Cardiac muscle cell (in vitro differentiated cells and primary cell): ENCODE results near the gene C1GALT1. TPM values are rescaled to one million over a fixed set of nuclear protein-coding genes. Genes with fewer than 3 reads are reported as not detected.

Experiments used
- DNase-seq, 2 donors: peaks; one replicate each; pipeline versions ENCODE4 v3.0.0 to v3.0.0-alpha.2; 2010 to 2017; ENCODE audit warnings: low read depth in 1 of 2, low spot score in 1 of 2
- H3K27ac ChIP-seq: fragments of 200-600 bp; sonication (generic); 2 replicates; pipeline ENCODE4 v1.5.1; 2016
- H3K27me3 ChIP-seq: fragments of 200-600 bp; sonication (generic); 2 replicates; pipeline ENCODE4 v1.6.0; 2016; ENCODE audit warnings: control low read depth
- H3K36me3 ChIP-seq: fragments of 200-600 bp; sonication (generic); 2 replicates; pipeline ENCODE4 v1.5.1; 2016; ENCODE audit warnings: control low read depth
- H3K4me1 ChIP-seq: fragments of 200-600 bp; sonication (generic); 2 replicates; pipeline ENCODE4 v1.8.1; 2017; ENCODE audit warnings: low read depth, mild to moderate bottlenecking, mixed run types
- H3K4me3 ChIP-seq: fragments of 200-600 bp; sonication (generic); 2 replicates; pipeline ENCODE4 v1.5.1; 2016; ENCODE audit warnings: mild to moderate bottlenecking
- H3K9me3 ChIP-seq: fragments of 200-600 bp; sonication (generic); 2 replicates; pipeline ENCODE4 v1.5.1; 2017; ENCODE audit warnings: low read depth, mild to moderate bottlenecking, control low read depth
- CTCF ChIP-seq: IDR thresholded peaks from 2 replicates; pipeline ENCODE4 v1.5.1; 2012; ENCODE audit warnings: low read depth, mild to moderate bottlenecking, low read length
- polyA plus RNA-seq: library from polyadenylated mRNA; unstranded; fragments of >200 nt; fragmentation: Nextera tagmentation; extraction: Ambion mirVana; gene quantifications from 2 replicates; pipeline ENCODE4 v1.2.1, GENCODE V29; 2016
- total RNA-seq: library from RNA; depleted of rRNA; stranded (reverse); fragments of >200 nt; gene quantifications from 2 replicates; pipeline ENCODE4 v1.2.3, GENCODE V29; 2016

C1GALT1 gene
- total and polyA plus RNA-seq, 2 experiments from 2014 or later = 21.9 to 28.6 TPM

DNA sequence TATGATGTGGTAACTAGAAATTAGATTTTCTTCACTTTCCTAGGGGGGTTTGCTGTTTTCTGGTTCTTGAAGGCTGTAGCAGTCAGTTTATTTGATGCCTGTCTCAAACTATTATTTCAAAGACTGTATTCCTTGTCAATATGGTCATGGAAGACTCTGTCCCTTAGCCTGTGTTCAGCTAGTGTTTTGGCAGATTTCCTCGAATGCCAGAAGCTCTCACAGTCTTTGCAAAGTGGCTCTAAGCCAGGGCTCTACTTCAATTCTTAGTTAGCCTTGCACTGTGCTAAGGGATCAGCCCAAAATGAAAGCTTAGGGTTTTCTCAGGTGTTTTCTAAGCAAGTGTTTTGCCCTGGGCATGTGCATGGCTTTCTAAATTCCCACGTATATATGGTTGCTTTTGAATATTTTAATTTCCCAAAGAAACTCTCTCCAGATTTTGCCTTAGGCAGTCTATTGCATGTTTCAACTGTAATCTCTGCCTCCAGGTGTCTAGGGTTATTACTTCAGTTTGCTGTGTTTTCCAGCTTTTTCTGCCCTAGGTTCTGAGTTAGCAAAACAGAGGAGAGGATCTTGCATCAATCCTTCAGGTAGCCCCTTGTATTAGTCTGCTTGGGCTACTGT is 7.2 kb upstream of the C1GALT1 start:
- H3K36me3 ChIP-seq = no peaks in the 10 kb centered on the region
- H3K4me3 ChIP-seq = no peak overlapping the region
- H3K9me3 ChIP-seq = no peaks in the 10 kb centered on the region
- H3K27me3 ChIP-seq = no peaks in the 10 kb centered on the region
- no peaks in the 10 kb centered on the region for H3K4me1 ChIP-seq
- no peak for DNase-seq
- H3K27ac ChIP-seq = no peak overlapping the region
- TF ChIP-seq CTCF = no peak

- Histone ChIP-seq H3K27ac (no peak overlapping the region), H3K27me3 (no peaks in the 10 kb centered on the region), H3K36me3 (no peaks in the 10 kb centered on the region), H3K4me3 (no peak overlapping the region), H3K9me3 (no peaks in the 10 kb centered on the region), H3K4me1 (no peaks in the 10 kb centered on the region)
- DNase-seq = peak in 1 of 2 donors; percentile 78
- TF ChIP-seq CTCF = no peak
Observed at GRCh38 chr7:7176406-7177043, 5.8 kb upstream of the C1GALT1 start.

- H3K4me1 ChIP-seq = no peaks in the 10 kb centered on the region
- no peak overlapping the region for H3K27ac ChIP-seq
- no peaks in the 10 kb centered on the region for H3K9me3 ChIP-seq
- H3K27me3 ChIP-seq = no peaks in the 10 kb centered on the region
- DNase-seq = peak in 1 of 2 donors; percentile 67
- no peaks in the 10 kb centered on the region for H3K36me3 ChIP-seq
- no peak overlapping the region for H3K4me3 ChIP-seq
- TF ChIP-seq CTCF = no peak
Observed at GRCh38 chr7:7177044-7177517, 5.3 kb upstream of the C1GALT1 start.

GRCh38 chr7:7178081-7178480 is 4.3 kb upstream of the C1GALT1 start:
- Histone ChIP-seq H3K36me3 (no peaks in the 10 kb centered on the region), H3K4me1 (no peaks in the 10 kb centered on the region), H3K4me3 (no peak overlapping the region), H3K27me3 (no peaks in the 10 kb centered on the region), H3K27ac (no peak overlapping the region), H3K9me3 (no peaks in the 10 kb centered on the region)
- no peak for DNase-seq
- TF ChIP-seq CTCF = no peak

DNA sequence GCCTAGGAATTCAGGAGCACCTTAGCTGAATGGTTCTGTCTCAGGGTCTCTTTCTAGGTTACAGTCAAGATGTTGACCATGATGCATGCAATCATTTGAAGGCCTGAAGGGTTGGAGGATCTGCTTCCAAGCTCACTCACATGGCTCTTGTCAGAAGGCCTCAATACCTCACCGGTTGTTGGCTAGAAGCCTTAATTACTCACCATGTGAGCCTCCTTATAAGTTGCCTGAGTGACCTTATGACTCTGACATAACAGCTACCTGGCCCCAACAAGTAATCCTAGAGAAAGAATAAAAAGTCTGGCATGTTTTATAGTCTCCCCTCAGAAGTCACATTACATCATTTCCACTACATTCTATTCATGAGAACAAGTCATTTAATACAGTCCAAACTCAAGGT is 3.4 kb upstream of the C1GALT1 start:
- TF ChIP-seq CTCF = no peak
- H3K4me3 ChIP-seq = no peak overlapping the region
- no peak overlapping the region for H3K27ac ChIP-seq
- H3K36me3 ChIP-seq = no peaks in the 10 kb centered on the region
- H3K9me3 ChIP-seq = no peaks in the 10 kb centered on the region
- peaks cover 3% of the 10 kb centered on the region for H3K4me1 ChIP-seq
- DNase-seq = no peak
- H3K27me3 ChIP-seq = no peaks in the 10 kb centered on the region
